Nasal cavity respiratory epithelium epithelial cell of viscerocranial mucosa (primary cell): ENCODE measurements around the gene EMD. TPM values are rescaled to one million over a fixed set of nuclear protein-coding genes. Genes with fewer than 3 reads are reported as not detected.

Experiments
- total RNA-seq: library from RNA; depleted of rRNA; stranded (reverse); fragments of >200 nt; gene quantifications from 2 replicates; pipeline ENCODE4 v1.2.3, GENCODE V29; 2014

The EMD gene
- total RNA-seq = 19.1 and 26.7 TPM in 2 replicates

GRCh38 chrX:154378799-154379568 is at the start of gene EMD:
EMD (plus strand) TSS chrX:154379295; CDS start chrX:154379485, 190 bp downstream.

DNA sequence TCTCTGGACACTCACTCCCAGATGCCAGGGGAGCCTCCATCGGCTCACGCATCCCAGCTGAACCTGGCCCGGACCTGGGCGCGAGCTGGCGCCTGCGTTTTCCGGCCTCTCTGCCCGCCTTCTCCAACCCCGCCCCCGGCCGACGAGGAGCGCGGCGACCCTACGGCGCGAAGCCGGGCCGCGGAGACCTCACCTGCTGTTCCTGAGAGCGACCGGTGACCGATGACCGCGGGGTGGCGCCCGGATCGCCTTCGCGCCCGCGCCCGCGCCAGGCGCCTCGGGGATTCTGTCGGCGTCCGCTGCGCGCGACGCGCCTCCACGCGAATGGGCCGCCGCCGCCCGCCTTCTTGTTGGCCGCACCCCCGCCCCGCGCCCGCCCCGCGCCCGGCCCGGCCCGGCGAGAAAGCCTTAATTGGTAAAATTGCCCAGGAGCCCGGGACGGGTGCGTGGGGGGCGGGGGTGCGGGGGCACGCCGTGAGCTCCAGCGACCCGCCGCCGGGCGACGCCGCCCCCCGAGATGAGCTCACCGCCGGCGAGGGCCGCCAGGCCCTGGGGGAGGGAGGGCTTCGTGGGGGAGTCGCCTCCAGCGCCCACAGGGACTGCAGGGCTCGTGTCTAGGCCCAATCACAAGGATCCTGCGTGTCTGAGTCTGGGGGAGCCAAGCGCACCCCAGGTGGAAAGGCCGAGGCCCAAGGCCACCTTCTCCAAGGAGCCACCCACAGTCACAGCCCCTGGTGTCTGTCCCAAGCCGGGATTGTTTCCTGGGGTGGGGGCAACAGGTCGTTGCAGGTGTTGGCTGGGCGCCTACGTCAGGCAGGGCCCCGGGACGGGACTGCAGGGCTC is 4.6 kb upstream of the EMD start, which contains the start of gene FLNA:
FLNA (minus strand) TSS at position 322 of the 843 bp plus-strand sequence. CDS start 3,389 bp downstream, outside the sequence.

DNA sequence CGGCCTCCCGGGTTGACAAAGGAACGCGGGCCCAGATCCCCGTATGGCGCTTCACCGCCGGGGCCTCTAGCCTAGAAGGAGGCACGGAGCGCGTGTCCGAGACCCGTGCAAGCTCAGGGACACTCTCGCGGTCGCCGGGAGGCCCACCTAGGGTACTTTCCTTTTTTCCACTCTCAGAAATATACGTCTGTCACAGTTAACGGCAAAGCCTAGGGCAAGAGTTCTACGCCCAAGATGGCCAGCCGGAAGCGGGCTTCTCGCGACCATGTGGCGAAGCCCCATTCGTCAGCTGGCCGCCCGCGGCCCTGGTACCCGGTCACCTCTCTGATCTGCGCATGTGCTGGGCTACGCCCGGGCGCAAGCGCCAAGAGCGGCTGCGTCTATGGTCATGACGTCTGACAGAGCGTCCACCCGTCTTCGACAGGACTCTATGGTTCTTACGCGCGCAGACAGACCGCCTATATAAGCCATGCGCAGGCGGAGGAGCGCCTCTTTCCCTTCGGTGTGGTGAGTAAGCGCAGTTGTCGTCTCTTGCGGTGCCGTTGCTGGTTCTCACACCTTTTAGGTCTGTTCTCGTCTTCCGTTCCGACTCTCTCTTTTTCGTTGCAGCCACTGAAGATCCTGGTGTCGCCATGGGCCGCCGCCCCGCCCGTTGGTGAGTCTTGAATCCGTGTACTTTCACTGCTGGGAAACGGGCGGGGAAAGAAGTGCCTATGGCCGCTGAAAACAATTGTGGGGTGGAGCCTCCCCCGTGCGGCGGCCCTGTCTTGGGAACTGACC is 19.0 kb downstream of the EMD start, which contains the start of gene RPL10:
RPL10 (plus strand) TSS at position 490 of the 780 bp plus-strand sequence; CDS start at position 633, 143 bp downstream.

GRCh38 chrX:154409222-154409871 is 30.3 kb downstream of the EMD start, which contains the start of gene DNASE1L1:
DNASE1L1 (minus strand) TSS chrX:154409254; CDS start chrX:154405568, 3,686 bp downstream.

DNA sequence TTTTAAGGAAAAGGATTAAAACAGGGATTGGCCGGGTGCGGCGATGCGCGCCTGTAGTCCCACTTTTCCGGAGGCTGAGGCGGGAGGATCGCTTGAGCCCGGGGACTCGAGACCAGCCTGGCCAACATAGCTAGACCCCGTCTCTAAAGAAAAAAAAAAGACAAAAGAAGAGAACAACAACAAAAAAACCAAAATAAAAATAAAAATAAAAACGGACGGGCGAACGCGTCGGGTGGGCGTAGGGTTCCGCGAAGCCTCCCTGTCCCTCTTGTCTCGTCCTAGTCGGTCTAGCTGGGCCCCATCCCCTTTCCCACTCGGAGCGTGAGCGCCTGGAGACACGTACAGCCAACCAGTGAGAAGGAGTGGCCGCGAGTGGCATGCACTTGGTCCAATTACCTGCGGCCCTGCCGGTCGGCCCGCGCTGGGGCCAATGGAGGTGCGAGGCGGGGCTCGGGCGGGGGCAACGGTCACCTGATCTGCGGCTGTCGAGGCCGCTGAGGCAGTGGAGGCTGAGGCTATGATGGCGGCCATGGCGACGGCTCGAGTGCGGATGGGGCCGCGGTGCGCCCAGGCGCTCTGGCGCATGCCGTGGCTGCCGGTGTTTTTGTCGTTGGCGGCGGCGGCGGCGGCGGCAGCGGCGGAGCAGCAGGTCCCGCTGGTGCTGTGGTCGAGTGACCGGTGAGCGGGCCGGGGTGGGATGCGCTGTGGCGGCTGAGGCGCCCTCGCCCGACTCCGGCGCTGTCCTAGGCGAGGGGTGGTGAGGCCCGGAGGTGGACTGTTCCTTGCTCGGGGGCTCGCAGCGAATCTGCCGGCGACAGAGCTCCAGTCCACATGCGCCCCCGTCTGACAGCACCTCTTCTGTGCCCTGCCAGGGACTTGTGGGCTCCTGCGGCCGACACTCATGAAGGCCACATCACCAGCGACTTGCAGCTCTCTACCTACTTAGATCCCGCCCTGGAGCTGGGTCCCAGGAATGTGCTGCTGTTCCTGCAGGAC is 49.4 kb downstream of the EMD start, which contains the start of gene ATP6AP1:
ATP6AP1 (plus strand) TSS at position 502 of the 996 bp plus-strand sequence; CDS start at position 518, 16 bp downstream.

Other genes with a start within 250 kb of the EMD start
- not detected in 2 replicates for gene OPN1LW, start 235.1 kb upstream of the EMD start, total RNA-seq
- not detected in 2 replicates for gene OPN1MW, start 196.7 kb upstream of the EMD start, total RNA-seq
- not detected in 2 replicates for gene OPN1MW2, start 159.5 kb upstream of the EMD start, total RNA-seq
- not detected in 2 replicates for gene OPN1MW3, start 121.7 kb upstream of the EMD start, total RNA-seq
- not detected in 2 replicates for gene TEX28, start 84.2 kb upstream of the EMD start, total RNA-seq
- not detected in 2 replicates for gene TKTL1, start 83.5 kb upstream of the EMD start, total RNA-seq
- 1,456 and 1,936 TPM in 2 replicates for gene FLNA, start 4.7 kb upstream of the EMD start, total RNA-seq
- gene RPL10, start 19.1 kb downstream of the EMD start, total RNA-seq = 2,212 and 2,409 TPM in 2 replicates
- 28.0 and 31.3 TPM in 2 replicates for gene DNASE1L1, start 30.0 kb downstream of the EMD start, total RNA-seq
- 23.0 and 27.3 TPM in 2 replicates for gene TAFAZZIN, start 32.2 kb downstream of the EMD start, total RNA-seq
- gene ATP6AP1, start 49.4 kb downstream of the EMD start, total RNA-seq = 42.0 and 109 TPM in 2 replicates
- gene GDI1, start 57.9 kb downstream of the EMD start, total RNA-seq = 58.1 and 69.8 TPM in 2 replicates
- gene FAM50A, start 64.8 kb downstream of the EMD start, total RNA-seq = 48.9 and 72.5 TPM in 2 replicates
- 5.1 and 39.3 TPM in 2 replicates for gene PLXNA3, start 79.0 kb downstream of the EMD start, total RNA-seq
- gene LAGE3, start 100.0 kb downstream of the EMD start, total RNA-seq = 9.4 and 10.3 TPM in 2 replicates
- 39.6 and 40.6 TPM in 2 replicates for gene UBL4A, start 107.3 kb downstream of the EMD start, total RNA-seq
- 15.4 and 30.3 TPM in 2 replicates for gene SLC10A3, start 111.3 kb downstream of the EMD start, total RNA-seq
- gene FAM3A, start 136.9 kb downstream of the EMD start, total RNA-seq = 24.6 and 35.1 TPM in 2 replicates
- gene G6PD, start 167.6 kb downstream of the EMD start, total RNA-seq = 22.9 and 50.0 TPM in 2 replicates
- gene IKBKG, start 168.3 kb downstream of the EMD start, total RNA-seq = 8.5 and 8.9 TPM in 2 replicates
- not detected in 2 replicates for gene CTAG1A, start 205.8 kb downstream of the EMD start, total RNA-seq
- gene CTAG1B, start 240.0 kb downstream of the EMD start, total RNA-seq = not detected in 2 replicates